Thymus (tissue), 11 donors: ENCODE results near the gene FHIT. TPM values are rescaled to one million over a fixed set of nuclear protein-coding genes. Genes with fewer than 3 reads are reported as not detected.
"Not testable (repeated sequence)": the region's sequence is repeated elsewhere in the genome, so short reads cannot be mapped to it uniquely, and the experiment has no call there.

Source experiments
- DNase-seq, 9 donors: peaks; one replicate each; pipeline ENCODE4 v3.0.0-alpha.2; 2013; ENCODE audit warnings: low spot score in 9 of 9, low read depth in 6 of 9, missing footprints in 1 of 9
- H3K27ac ChIP-seq, 2 donors: one replicate each; pipeline ENCODE4 v1.5.1; 2013; ENCODE audit warnings: control low read depth in 1 of 2, low read depth in 1 of 2, low read length in 1 of 2, mild to moderate bottlenecking in 1 of 2, moderate library complexity in 1 of 2
- H3K27me3 ChIP-seq, 2 donors: one replicate each; pipeline ENCODE4 v1.5.1; 2013; ENCODE audit warnings: low read length in 1 of 2; ENCODE audit not compliant: control insufficient read depth in 2 of 2, insufficient read depth in 1 of 2
- H3K36me3 ChIP-seq, 2 donors: one replicate each; pipeline ENCODE4 v1.5.1; 2013; ENCODE audit warnings: low read length in 1 of 2, mild to moderate bottlenecking in 1 of 2, moderate library complexity in 1 of 2; ENCODE audit not compliant: control insufficient read depth in 2 of 2, insufficient read depth in 2 of 2
- H3K4me1 ChIP-seq, 2 donors: one replicate each; pipeline ENCODE4 v1.5.1; 2013; ENCODE audit warnings: low read length in 2 of 2; ENCODE audit not compliant: control insufficient read depth in 2 of 2, insufficient read depth in 2 of 2
- H3K4me3 ChIP-seq, 2 donors: one replicate each; pipeline ENCODE4 v1.5.1; 2013; ENCODE audit warnings: low read length in 2 of 2, control low read depth in 1 of 2, mild to moderate bottlenecking in 1 of 2
- H3K9me3 ChIP-seq, 2 donors: one replicate each; pipeline ENCODE4 v1.5.1; 2013; ENCODE audit warnings: low read length in 1 of 2, mild to moderate bottlenecking in 1 of 2; ENCODE audit not compliant: control insufficient read depth in 2 of 2, insufficient read depth in 1 of 2
- WGBS: extraction: QIAGEN DNeasy Blood & Tissue Kit; methylation state at CpG from one replicate; pipeline ENCODE4 v1.1.7; 2013; 5-methylcytosine and 5-hydroxymethylcytosine counted together
- polyA plus RNA-seq: library from polyadenylated mRNA; stranded (reverse); fragments of 200-250 nt; gene quantifications from one replicate; pipeline ENCODE4 v1.2.3, GENCODE V29; 2013
- total RNA-seq: library from RNA; stranded (reverse); fragments of 120-200 nt; gene quantifications from one replicate; pipeline ENCODE4 v1.2.4, GENCODE V29; 2013
- donor health status: healthy.

The FHIT gene
- total and polyA plus RNA-seq, 2 donors = 9.2 to 13.2 TPM

DNA sequence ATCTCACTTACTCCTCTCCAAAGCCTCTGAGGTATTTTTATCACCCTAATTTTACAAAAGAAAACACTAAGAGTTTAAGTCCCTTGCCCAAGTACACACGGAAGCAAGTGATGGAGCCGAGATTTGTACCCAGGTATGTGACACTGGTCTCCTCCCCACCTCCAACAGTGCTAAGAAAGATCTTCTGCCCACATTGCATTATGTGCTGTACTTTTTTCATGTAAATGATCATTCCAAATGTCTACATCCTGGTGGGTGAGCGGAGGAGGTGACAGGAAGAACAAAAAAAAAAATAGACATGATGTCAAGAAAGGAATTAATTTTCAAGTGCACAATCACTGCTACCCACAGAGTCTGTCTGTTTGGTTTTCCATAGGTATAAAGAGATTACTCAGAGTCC lies 694.1 kb downstream of the FHIT start:
- DNase-seq = no peak
- H3K27ac ChIP-seq = no peak overlapping the region
- no peaks in the 10 kb centered on the region for H3K27me3 ChIP-seq
- no peaks in the 10 kb centered on the region for H3K36me3 ChIP-seq
- no peak overlapping the region for H3K4me3 ChIP-seq
- 97% methylated on average over 3 of the region's 3 CpGs for WGBS
- H3K9me3 ChIP-seq = no peaks in the 10 kb centered on the region
- H3K4me1 ChIP-seq = no peaks in the 10 kb centered on the region

DNA sequence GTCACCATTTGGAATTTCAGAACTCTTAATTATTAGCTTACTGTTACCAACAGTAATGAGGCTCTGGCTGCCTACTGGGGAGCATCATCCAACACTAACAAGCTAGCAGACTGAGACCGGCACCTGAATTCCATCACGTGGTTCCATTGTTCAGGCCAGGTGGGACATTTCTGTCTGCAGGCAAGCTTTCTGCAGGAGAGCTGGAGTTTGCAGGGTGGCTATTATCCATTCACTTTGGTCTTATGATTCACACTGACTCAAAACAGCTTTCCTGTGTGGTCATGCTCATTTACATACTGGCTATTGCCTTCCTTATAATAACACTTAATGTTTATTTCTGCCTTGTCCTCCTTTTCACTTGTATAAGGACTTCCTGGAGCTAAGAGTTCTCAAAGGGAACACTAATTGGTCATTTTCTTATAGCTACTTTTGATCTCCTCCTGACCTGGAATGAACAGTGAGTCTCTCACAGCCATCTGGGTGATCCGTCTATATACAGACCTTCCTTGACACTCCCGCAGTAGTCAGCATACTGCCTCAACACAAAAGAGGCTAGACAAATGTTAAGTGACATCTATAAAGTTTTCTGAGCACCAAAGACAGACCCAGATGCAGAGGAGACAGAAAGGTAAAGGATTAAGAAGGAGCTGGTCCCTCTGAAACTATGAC lies 695.4 kb downstream of the FHIT start:
- H3K4me1 ChIP-seq = no peaks in the 10 kb centered on the region
- H3K27ac ChIP-seq = no peak overlapping the region
- H3K9me3 ChIP-seq = no peaks in the 10 kb centered on the region
- WGBS = 90% methylated on average over 4 of the region's 4 CpGs
- H3K27me3 ChIP-seq = no peaks in the 10 kb centered on the region
- H3K36me3 ChIP-seq = no peaks in the 10 kb centered on the region
- no peak for DNase-seq
- H3K4me3 ChIP-seq = no peak overlapping the region

DNA sequence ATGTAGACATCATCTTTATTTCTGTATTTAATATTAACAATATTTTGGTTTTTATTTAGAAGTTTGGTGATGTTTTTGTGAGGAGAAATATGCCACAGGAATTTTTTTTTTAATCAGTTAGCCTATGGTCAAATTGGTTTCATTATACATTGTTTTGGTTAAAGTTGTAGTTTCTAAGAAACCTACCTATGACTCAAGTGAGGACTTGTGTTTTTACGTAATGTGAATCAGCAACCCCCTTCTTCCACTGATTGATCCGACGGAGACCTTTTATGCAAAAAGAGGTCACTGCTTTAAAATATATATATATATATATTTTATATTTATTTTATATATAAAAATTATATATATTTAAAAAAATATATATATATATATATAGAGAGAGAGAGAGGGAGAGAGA lies 698.1 kb downstream of the FHIT start:
- Histone ChIP-seq H3K9me3 (no peaks in the 10 kb centered on the region), H3K4me1 (no peaks in the 10 kb centered on the region), H3K27ac (no peak overlapping the region), H3K36me3 (no peaks in the 10 kb centered on the region), H3K27me3 (no peaks in the 10 kb centered on the region), H3K4me3 (no peak overlapping the region)
- WGBS = 97% methylated on average over 3 of the region's 3 CpGs
- no peak for DNase-seq

DNA sequence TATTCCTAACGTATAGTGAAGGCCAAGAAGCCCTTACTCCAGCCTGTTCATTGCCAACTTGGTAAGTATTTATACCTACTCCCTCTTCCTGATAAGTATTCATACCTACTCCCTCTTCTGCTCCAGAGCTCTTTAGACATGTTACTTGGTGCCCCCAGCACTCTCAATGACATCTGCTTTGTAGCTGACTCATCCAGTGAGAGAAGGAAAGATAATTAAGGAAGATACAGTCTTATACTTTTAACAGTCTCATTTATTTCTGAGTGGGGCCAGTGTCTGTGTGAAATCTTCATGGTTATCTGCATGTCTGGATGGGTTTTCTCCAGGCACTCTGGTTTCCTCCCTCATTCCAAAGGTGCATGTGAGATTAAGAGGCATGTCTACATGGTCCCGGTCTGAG lies 698.7 kb downstream of the FHIT start:
- Histone ChIP-seq H3K4me3 (no peak overlapping the region), H3K9me3 (no peaks in the 10 kb centered on the region), H3K27me3 (no peaks in the 10 kb centered on the region), H3K4me1 (no peaks in the 10 kb centered on the region), H3K36me3 (no peaks in the 10 kb centered on the region), H3K27ac (no peak overlapping the region)
- DNase-seq = no peak
- 94% methylated on average over 2 of the region's 2 CpGs for WGBS

DNA sequence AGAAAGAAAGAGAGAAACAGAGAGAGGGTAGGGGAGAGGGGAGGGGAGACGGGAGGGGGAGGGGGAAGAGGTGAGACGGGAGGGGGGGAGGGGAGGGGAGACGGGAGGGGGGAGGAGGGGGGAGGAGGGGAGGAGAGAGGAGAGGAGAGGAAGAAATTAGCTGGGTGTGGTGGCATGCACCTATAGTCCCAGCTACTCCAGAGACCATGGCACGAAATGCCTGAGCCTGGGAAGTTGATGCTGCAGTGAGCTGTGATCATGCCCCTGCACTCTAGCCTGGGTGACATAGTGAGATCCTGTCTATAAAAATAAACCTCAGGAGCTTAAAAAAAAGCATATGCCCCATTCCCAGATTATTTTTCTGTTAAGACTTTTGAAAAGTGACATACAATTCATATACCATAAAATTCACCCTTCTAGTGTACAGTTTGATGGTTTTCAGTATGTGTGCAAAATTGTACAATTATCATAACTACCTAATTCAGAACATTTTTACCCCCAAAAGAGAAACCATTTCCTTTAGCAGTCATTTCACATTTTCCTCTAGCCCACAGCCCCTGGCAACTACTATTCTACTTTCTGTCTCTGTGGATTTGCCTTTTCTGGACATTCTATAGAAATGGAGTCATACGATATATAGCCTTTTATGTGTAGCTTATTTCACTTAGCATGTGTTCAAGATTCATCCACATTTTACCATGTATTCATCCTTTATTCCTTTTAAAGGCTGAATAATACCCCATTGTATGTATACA lies 699.6 kb downstream of the FHIT start:
- Histone ChIP-seq H3K27me3 (no peaks in the 10 kb centered on the region), H3K4me3 (no peak overlapping the region), H3K9me3 (no peaks in the 10 kb centered on the region), H3K4me1 (no peaks in the 10 kb centered on the region), H3K27ac (no peak overlapping the region), H3K36me3 (no peaks in the 10 kb centered on the region)
- DNase-seq = no peak
- 66% methylated on average over 3 of the region's 5 CpGs for WGBS

DNA sequence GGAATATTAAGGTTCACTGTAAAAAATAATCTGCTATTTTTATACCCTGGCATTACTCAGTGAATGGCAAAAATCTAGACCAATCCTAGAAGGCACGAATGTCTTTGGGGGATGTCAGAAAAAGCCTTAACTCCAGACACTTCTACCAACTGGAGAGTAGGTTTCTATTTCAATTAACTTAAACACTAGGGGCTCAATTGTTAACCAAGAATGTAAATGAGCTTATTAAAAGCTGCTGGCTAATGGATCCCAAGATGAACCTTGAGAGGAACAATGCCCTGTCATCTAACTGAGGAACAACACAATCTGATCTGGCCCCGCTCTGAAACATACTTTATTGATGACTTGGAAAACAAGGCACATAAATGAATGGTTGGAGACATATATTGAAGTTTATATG lies 701.4 kb downstream of the FHIT start:
- H3K9me3 ChIP-seq = no peaks in the 10 kb centered on the region
- no peak for DNase-seq
- no peak overlapping the region for H3K27ac ChIP-seq
- no peaks in the 10 kb centered on the region for H3K36me3 ChIP-seq
- no peak overlapping the region for H3K4me3 ChIP-seq
- no peaks in the 10 kb centered on the region for H3K27me3 ChIP-seq
- no peaks in the 10 kb centered on the region for H3K4me1 ChIP-seq
- 99% methylated on average over 2 of the region's 2 CpGs for WGBS

DNA sequence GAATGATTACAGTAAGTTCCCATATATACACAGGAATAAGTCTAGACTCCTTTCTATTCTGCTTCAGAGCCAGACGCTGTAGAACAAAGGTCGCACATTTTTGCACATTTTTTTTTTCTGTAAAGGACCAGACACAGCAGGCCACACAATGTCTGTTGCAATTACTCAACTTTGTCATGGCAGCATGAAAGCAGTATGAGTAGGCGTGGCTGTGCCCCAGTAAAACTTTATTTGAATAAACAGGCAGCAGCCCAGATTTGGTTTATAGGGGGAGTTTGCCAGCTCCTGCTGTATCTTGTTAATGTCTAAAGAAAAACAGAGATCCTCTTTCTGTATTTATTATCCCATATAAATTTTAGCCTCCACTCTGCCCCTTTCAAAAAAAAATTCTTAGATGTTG lies 708.3 kb downstream of the FHIT start:
- no peaks in the 10 kb centered on the region for H3K4me1 ChIP-seq
- H3K27ac ChIP-seq = no peak overlapping the region
- H3K36me3 ChIP-seq = no peaks in the 10 kb centered on the region
- no peaks in the 10 kb centered on the region for H3K27me3 ChIP-seq
- 95% methylated on average over 3 of the region's 3 CpGs for WGBS
- H3K4me3 ChIP-seq = no peak overlapping the region
- no peak for DNase-seq
- no peaks in the 10 kb centered on the region for H3K9me3 ChIP-seq

DNA sequence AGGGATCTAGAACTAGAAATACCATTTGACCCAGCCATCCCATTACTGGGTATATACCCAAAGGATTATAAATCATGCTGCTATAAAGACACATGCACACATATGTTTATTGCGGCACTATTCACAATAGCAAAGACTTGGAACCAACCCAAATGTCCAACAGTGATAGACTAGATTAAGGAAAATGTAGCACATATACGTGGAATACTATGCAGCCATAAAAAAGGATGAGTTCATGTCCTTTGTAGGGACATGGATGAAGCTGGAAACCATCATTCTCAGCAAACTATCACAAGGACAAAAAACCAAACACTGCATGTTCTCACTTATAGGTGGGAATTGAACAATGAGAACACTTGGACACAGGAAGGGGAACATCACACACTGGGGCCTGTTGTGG lies 711.9 kb downstream of the FHIT start:
- not testable (repeated sequence) for H3K27me3 ChIP-seq, H3K4me1 ChIP-seq, H3K4me3 ChIP-seq, H3K9me3 ChIP-seq, H3K27ac ChIP-seq, DNase-seq, H3K36me3 ChIP-seq
- WGBS = 96% methylated on average over 2 of the region's 2 CpGs

DNA sequence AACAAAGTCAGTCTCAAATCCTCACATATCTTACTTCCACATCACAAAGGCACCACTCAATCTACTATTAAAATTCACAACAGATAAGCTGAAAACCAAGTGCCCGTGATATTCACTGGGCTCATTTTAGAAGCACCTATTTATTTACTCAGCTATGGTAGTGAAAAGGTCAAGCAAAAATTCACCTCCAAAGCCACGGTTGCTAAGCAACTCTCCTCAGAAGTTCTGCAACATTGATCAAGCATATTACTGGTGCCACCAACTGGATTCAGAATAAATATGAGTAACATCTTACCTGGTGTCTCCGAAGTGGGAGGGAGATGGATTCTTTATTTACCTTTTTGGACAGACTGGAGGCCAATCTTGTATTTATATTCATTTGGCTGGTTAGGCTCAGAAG lies 714.8 kb downstream of the FHIT start:
- DNase-seq = no peak
- 95% methylated on average over 3 of the region's 3 CpGs for WGBS
- H3K4me3 ChIP-seq = no peak overlapping the region
- H3K36me3 ChIP-seq = no peaks in the 10 kb centered on the region
- H3K4me1 ChIP-seq = no peaks in the 10 kb centered on the region
- H3K27me3 ChIP-seq = no peaks in the 10 kb centered on the region
- H3K27ac ChIP-seq = no peak overlapping the region
- H3K9me3 ChIP-seq = no peaks in the 10 kb centered on the region
